ENCODE measurements around the gene FCGR2B. TPM values are rescaled to one million over a fixed set of nuclear protein-coding genes. Genes with fewer than 3 reads are reported as not detected.
"Not testable (repeated sequence)": the region's sequence is repeated elsewhere in the genome, so short reads cannot be mapped to it uniquely, and the experiment has no call there.

FCGR2B gene
- not detected for total RNA-seq
- not detected for polyA plus RNA-seq (2013, experiment 1 of 2)
- not detected for polyA plus RNA-seq (2013, experiment 2 of 2)
- long read RNA-seq, experiment 1, result 0 reads
- long read RNA-seq, experiment 2, result 0 reads
- long read RNA-seq, experiment 3, result 0 reads
- long read RNA-seq, experiment 4, result 0 reads

DNA sequence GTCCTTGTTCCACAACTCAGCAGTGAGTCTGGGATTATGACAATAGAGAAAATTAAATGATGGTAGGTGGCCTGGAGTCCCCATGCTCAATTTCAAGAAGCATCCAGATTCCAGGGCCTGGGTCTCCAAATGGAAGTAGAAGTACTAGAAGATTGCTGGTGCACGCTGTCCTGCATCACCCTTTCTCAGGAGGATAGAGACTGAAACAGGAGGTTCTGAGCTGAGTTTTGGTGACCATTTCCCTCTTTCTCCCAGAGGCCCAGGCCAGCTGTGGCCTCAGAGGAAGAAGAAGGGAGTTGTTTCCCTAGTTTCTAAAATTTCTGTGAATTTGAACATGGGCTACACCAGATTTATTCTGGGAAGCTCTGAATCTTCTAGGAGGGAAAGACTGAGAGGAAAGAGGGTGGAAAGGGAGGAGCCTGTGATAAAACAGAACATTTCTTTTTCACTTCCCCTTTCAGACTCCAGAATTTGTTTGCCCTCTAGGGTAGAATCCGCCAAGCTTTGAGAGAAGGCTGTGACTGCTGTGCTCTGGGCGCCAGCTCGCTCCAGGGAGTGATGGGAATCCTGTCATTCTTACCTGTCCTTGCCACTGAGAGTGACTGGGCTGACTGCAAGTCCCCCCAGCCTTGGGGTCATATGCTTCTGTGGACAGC lies at the start of gene FCGR2B:
Gene FCGR2B (plus strand): TSS at position 460 of the 656 bp plus-strand sequence. CDS start 99 bp downstream, at position 559.
- H3K27ac ChIP-seq (ENCODE audit: low read depth, low read length); H3K36me3 Mint-ChIP-seq (ENCODE audit: low read depth); H3K4me1 ChIP-seq (ENCODE audit: control insufficient read depth, insufficient read depth, low read length); H3K27me3 ChIP-seq (ENCODE audit: control insufficient read depth, insufficient read depth, low read length, poor library complexity, severe bottlenecking); DNase-seq; H3K27me3 Mint-ChIP-seq (ENCODE audit: insufficient read depth); H3K36me3 ChIP-seq (ENCODE audit: control insufficient read depth, insufficient read depth, low read length); H3K4me3 Mint-ChIP-seq; H3K4me1 Mint-ChIP-seq; H3K9me3 Mint-ChIP-seq; H3K9ac ChIP-seq (ENCODE audit: extremely low read depth, low read length, poor library complexity, severe bottlenecking); H3K27ac Mint-ChIP-seq; H3K4me3 ChIP-seq (ENCODE audit: low read length); H3K9me3 ChIP-seq (ENCODE audit: control insufficient read depth, low read length): not testable (repeated sequence)
- WGBS, 2 experiments (ENCODE audit: insufficient coverage in 1 of 2, insufficient read length in 1 of 2), result no CpG with 5 or more reads among the region's 4 CpGs

DNA sequence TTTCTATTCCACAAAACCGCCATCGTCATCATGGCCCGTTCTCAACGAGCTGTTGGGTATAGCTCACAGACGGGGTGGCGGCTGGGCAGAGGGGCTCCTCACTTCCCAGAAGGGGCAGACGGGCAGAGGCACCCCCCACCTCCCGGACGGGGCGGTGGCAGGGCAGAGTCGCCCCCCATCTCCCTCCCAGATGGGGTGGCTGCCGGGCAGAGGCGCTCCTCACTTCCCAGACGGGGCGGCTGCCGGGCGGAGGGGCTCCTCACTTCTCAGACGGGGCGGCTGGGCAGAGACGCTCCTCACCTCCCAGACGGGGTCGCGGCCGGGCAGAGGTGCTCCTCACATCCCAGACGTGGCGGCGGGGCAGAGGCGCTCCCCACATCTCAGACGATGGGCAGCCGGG lies 46.5 kb upstream of the FCGR2B start:
- not testable (repeated sequence) for H3K27me3 ChIP-seq (ENCODE audit: control insufficient read depth, insufficient read depth, low read length, poor library complexity, severe bottlenecking); H3K36me3 ChIP-seq (ENCODE audit: control insufficient read depth, insufficient read depth, low read length); H3K9me3 ChIP-seq (ENCODE audit: control insufficient read depth, low read length); H3K27ac ChIP-seq (ENCODE audit: low read depth, low read length); H3K4me3 ChIP-seq (ENCODE audit: low read length); H3K36me3 Mint-ChIP-seq (ENCODE audit: low read depth); H3K4me3 Mint-ChIP-seq; H3K9ac ChIP-seq (ENCODE audit: extremely low read depth, low read length, poor library complexity, severe bottlenecking); H3K4me1 Mint-ChIP-seq; DNase-seq; H3K4me1 ChIP-seq (ENCODE audit: control insufficient read depth, insufficient read depth, low read length); H3K27ac Mint-ChIP-seq
- 95% methylated on average over 29 of the region's 30 CpGs; no CpG with 5 or more reads in 1 of the 2 experiments for WGBS, 2 experiments (ENCODE audit: insufficient coverage in 1 of 2, insufficient read length in 1 of 2)
- peaks cover 23% of the 10 kb centered on the region for H3K9me3 Mint-ChIP-seq
- peaks cover 14% of the 10 kb centered on the region for H3K27me3 Mint-ChIP-seq (ENCODE audit: insufficient read depth)

DNA sequence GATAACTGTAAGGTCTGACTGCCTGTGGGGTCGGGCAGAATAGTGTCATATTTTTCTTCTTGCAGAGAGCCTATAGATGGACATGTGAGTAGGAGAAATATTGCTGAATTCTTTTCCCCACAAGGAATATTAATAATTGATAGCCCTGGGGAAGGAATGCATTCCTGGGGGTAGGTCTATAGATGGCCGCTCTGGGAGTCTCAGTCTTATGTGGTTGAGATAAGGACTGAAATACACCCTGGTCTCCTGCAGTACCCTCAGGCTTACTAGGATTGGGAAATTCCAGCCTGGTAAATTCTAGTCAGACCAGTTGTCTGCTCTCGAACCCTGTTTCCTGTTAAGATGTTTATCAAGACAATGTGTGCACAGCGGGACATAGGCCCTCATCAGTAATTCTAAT lies 44.4 kb upstream of the FCGR2B start:
- 96% methylated on average over 4 of the region's 4 CpGs; no CpG with 5 or more reads in 1 of the 2 experiments for WGBS, 2 experiments (ENCODE audit: insufficient coverage in 1 of 2, insufficient read length in 1 of 2)
- not testable (repeated sequence) for H3K27ac Mint-ChIP-seq; H3K27ac ChIP-seq (ENCODE audit: low read depth, low read length); H3K4me3 ChIP-seq (ENCODE audit: low read length); H3K4me1 Mint-ChIP-seq; H3K36me3 ChIP-seq (ENCODE audit: control insufficient read depth, insufficient read depth, low read length); H3K4me3 Mint-ChIP-seq; H3K9ac ChIP-seq (ENCODE audit: extremely low read depth, low read length, poor library complexity, severe bottlenecking); H3K4me1 ChIP-seq (ENCODE audit: control insufficient read depth, insufficient read depth, low read length); H3K36me3 Mint-ChIP-seq (ENCODE audit: low read depth); DNase-seq; H3K9me3 ChIP-seq (ENCODE audit: control insufficient read depth, low read length)
- Mint-ChIP-seq H3K27me3 (ENCODE audit: insufficient read depth) (peaks cover 33% of the 10 kb centered on the region), H3K9me3 (peaks cover 23% of the 10 kb centered on the region)
- H3K27me3 ChIP-seq (ENCODE audit: control insufficient read depth, insufficient read depth, low read length, poor library complexity, severe bottlenecking), result peaks cover 10% of the 10 kb centered on the region

DNA sequence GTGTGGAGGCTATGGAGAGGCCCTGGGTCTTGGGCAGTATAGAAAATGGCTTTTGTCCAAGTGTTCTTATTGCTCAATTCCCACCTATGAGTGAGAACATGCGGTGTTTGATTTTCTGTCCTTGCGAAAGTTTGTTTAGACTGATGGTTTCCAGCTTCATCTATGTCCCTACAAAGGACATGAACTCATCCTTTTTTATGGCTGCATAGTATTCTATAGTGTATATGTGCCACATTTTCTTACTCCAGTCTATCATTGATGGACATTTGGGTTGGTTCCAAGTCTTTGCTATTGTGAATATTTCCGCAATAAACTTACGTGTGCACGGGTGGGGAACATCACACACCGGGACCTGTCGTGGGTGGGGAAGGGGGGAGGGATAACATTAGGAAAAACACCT lies 42.5 kb upstream of the FCGR2B start:
- peak overlapping the region; percentile 72 for H3K4me3 Mint-ChIP-seq
- not testable (repeated sequence) for H3K9me3 ChIP-seq (ENCODE audit: control insufficient read depth, low read length); H3K27ac ChIP-seq (ENCODE audit: low read depth, low read length); H3K27ac Mint-ChIP-seq; H3K36me3 Mint-ChIP-seq (ENCODE audit: low read depth); H3K4me1 ChIP-seq (ENCODE audit: control insufficient read depth, insufficient read depth, low read length); H3K36me3 ChIP-seq (ENCODE audit: control insufficient read depth, insufficient read depth, low read length); H3K4me1 Mint-ChIP-seq; H3K9ac ChIP-seq (ENCODE audit: extremely low read depth, low read length, poor library complexity, severe bottlenecking); DNase-seq; H3K4me3 ChIP-seq (ENCODE audit: low read length)
- 86 to 100% methylated on average over 3 to 7 of the region's 7 CpGs for WGBS, 2 experiments (ENCODE audit: insufficient coverage in 1 of 2, insufficient read length in 1 of 2)
- peaks cover 23% of the 10 kb centered on the region for H3K9me3 Mint-ChIP-seq
- peaks cover 44% of the 10 kb centered on the region for H3K27me3 Mint-ChIP-seq (ENCODE audit: insufficient read depth)
- peaks cover 10% of the 10 kb centered on the region for H3K27me3 ChIP-seq (ENCODE audit: control insufficient read depth, insufficient read depth, low read length, poor library complexity, severe bottlenecking)

DNA sequence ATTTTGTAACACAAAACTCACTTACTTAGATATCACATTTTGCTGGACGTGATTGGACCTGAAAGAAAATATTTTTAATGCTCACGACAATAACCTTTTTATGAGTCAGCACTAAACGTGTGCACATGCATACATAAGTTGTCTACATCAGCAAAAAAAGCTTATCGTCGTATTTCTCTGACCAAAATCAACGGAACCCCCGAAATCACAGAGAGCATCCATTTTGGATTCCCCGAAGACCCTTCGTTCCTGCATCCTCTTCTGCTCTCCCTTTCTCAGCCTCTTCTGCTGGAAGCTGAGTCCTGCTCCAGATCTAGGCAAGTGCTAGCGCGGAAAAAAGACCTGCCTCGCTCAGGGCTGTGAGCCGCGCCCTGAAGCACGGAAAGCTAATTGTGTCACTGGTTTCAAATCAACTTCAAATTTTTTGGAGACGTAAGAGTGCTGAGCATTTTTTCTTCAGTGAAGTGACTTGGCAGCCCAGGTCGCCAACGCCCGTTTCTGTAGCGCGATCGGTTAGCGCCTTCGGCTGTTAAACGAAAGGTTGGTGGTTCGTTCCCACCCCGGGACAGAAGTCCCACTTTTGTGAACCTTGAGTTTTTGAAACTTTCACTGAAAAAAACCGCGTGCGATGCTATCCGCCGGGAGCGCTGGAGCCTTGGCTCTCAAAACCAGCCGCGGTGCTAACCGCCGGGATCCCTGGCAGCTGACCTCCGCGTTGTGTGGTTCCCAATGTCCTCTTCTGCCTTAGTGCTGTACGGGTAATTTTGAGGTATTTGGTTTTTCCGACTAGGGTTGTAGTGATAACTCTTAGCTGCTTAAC lies 41.6 kb upstream of the FCGR2B start:
- WGBS, 2 experiments (ENCODE audit: insufficient coverage in 1 of 2, insufficient read length in 1 of 2), result 3 to 4% methylated on average over 13 to 40 of the region's 41 CpGs
- Histone ChIP-seq H3K9ac (ENCODE audit: extremely low read depth, low read length, poor library complexity, severe bottlenecking) (peak overlapping the region; percentile 27), H3K27me3 (ENCODE audit: control insufficient read depth, insufficient read depth, low read length, poor library complexity, severe bottlenecking) (peaks cover 10% of the 10 kb centered on the region), H3K4me3 (ENCODE audit: low read length) (peak overlapping the region; percentile 78)
- H3K36me3 ChIP-seq (ENCODE audit: control insufficient read depth, insufficient read depth, low read length); H3K27ac ChIP-seq (ENCODE audit: low read depth, low read length); H3K27ac Mint-ChIP-seq; H3K9me3 ChIP-seq (ENCODE audit: control insufficient read depth, low read length); H3K4me1 Mint-ChIP-seq; H3K36me3 Mint-ChIP-seq (ENCODE audit: low read depth); H3K4me1 ChIP-seq (ENCODE audit: control insufficient read depth, insufficient read depth, low read length): not testable (repeated sequence)
- peak; percentile 91 for DNase-seq
- Mint-ChIP-seq H3K4me3 (peak overlapping the region; percentile 72), H3K9me3 (peaks cover 20% of the 10 kb centered on the region), H3K27me3 (ENCODE audit: insufficient read depth) (peaks cover 43% of the 10 kb centered on the region)

DNA sequence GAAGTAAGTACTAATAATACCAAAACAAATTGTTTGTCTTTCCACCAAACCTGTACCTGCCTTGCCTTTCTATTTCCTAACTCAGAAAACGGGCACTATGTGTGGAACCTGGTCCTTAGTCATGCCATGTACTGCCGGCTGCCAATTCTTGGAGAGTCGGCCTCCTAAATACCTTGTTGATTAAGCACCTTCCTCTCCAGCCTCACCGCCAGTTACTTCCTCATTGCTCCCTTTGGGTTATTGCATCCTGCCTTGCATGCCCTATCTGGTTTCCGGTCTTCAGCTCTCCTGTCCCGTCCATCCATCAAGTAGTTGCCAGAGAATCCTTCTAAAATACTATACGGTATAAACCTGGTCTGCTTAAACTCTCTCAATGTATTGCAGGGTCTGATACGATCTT lies 40.9 kb upstream of the FCGR2B start:
- not testable (repeated sequence) for H3K9me3 ChIP-seq (ENCODE audit: control insufficient read depth, low read length); H3K27ac Mint-ChIP-seq; H3K4me1 ChIP-seq (ENCODE audit: control insufficient read depth, insufficient read depth, low read length); H3K27ac ChIP-seq (ENCODE audit: low read depth, low read length); H3K9ac ChIP-seq (ENCODE audit: extremely low read depth, low read length, poor library complexity, severe bottlenecking); H3K36me3 ChIP-seq (ENCODE audit: control insufficient read depth, insufficient read depth, low read length); H3K4me1 Mint-ChIP-seq; DNase-seq; H3K36me3 Mint-ChIP-seq (ENCODE audit: low read depth)
- 77 to 85% methylated on average over 8 of the region's 8 CpGs for WGBS, 2 experiments (ENCODE audit: insufficient coverage in 1 of 2, insufficient read length in 1 of 2)
- peak overlapping the region; percentile 78 for H3K4me3 ChIP-seq (ENCODE audit: low read length)
- peaks cover 10% of the 10 kb centered on the region for H3K27me3 ChIP-seq (ENCODE audit: control insufficient read depth, insufficient read depth, low read length, poor library complexity, severe bottlenecking)
- peaks cover 45% of the 10 kb centered on the region for H3K27me3 Mint-ChIP-seq (ENCODE audit: insufficient read depth)
- peaks cover 18% of the 10 kb centered on the region for H3K9me3 Mint-ChIP-seq
- peak overlapping the region; percentile 72 for H3K4me3 Mint-ChIP-seq
